BE2C (cell line): ENCODE data around the gene OTOS.

Experiments used
- DNase-seq: peaks from one replicate; pipeline ENCODE4 v3.0.0-alpha.2; 2020
- H3K27me3 ChIP-seq: fragments of 250-450 bp; sonication (Bioruptor Pico); 2 replicates; pipeline ENCODE4 v1.5.1; 2020; ENCODE audit warnings: mild to moderate bottlenecking
- H3K36me3 ChIP-seq: fragments of 250-450 bp; sonication (Bioruptor Pico); 2 replicates; pipeline ENCODE4 v1.5.1; 2020; ENCODE audit warnings: mild to moderate bottlenecking
- H3K4me1 ChIP-seq: fragments of 250-450 bp; sonication (Bioruptor Pico); 2 replicates; pipeline ENCODE4 v1.5.1; 2020
- H3K4me3 ChIP-seq: 2 replicates; pipeline ENCODE4 v1.5.1; 2011; ENCODE audit warnings: low read depth, low read length
- H3K9me3 ChIP-seq: fragments of 250-450 bp; sonication (Bioruptor Pico); 2 replicates; pipeline ENCODE4 v1.5.1; 2020
- TF ChIP-seq, protein P1 (sequence below): IDR thresholded peaks from 2 replicates; pipeline ENCODE4 v1.5.1; 2012; ENCODE audit warnings: mild to moderate bottlenecking, low read depth, low read length

OTOS gene

DNA sequence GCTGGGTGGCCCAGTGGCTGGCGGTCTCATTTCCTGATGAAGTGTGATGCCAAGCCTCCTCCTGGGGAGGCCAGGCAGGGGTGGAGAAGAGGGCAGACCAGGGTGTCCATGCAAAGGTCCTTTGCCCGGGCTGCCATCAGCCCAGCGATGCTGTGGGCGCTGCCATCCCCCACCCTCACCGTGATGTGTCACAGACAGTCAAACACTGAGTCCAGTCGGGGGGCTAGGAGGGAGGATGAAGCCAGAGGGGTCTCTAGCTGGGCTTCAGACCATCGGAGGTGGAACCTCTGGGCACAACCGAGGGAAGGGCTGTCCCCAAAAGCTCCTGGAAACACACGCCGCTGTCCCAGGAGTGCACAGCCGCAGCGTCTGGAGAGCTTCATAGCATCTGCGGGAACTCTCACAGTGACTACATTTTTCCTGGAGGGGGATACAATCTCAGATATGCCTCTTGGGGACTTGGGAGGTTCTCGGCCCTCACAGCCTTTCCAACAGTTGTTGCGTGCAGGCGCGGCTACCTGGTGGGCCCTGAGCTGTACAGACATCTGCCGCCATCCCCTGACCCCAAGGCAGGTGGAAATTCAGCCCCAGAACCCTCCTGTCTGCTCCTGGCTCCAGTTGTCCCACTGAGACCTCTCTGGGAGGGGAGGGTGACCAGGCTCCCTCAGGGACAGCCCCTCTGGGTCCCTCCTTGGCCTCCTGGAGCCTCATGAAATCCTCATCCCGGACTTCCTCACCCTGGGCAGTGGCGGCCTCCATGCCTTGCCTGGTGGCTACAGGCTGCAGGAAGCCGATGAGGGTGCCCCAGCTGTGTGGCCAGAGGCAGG is 26.5 kb upstream of the OTOS start:
- Histone ChIP-seq H3K36me3 (no peaks in the 10 kb centered on the region), H3K4me1 (no peaks in the 10 kb centered on the region), H3K9me3 (no peaks in the 10 kb centered on the region), H3K4me3 (no peak overlapping the region), H3K27me3 (peaks cover 31% of the 10 kb centered on the region)
- no peak for DNase-seq
- TF ChIP-seq, protein P1, sequence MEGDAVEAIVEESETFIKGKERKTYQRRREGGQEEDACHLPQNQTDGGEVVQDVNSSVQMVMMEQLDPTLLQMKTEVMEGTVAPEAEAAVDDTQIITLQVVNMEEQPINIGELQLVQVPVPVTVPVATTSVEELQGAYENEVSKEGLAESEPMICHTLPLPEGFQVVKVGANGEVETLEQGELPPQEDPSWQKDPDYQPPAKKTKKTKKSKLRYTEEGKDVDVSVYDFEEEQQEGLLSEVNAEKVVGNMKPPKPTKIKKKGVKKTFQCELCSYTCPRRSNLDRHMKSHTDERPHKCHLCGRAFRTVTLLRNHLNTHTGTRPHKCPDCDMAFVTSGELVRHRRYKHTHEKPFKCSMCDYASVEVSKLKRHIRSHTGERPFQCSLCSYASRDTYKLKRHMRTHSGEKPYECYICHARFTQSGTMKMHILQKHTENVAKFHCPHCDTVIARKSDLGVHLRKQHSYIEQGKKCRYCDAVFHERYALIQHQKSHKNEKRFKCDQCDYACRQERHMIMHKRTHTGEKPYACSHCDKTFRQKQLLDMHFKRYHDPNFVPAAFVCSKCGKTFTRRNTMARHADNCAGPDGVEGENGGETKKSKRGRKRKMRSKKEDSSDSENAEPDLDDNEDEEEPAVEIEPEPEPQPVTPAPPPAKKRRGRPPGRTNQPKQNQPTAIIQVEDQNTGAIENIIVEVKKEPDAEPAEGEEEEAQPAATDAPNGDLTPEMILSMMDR, result no peak

DNA sequence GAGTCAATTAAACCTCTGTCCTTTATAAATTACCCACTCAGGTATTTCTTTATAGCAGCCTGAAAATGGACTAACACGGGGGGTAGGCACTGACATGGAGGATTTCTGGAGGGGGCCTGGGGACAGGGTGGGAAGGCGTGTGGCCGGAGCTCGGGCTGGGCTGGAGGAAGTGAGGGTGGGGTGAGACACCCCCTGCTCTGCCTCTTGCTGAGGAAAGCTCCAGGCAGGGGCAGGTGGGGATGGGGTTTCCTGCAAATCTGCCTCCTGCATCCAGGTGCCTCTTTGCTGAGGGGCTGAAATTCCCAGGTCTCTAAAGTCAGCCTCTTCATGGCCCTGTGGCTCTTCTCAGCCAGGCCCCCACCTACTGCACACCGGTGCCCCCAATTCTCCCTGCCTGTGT is 25.7 kb upstream of the OTOS start:
- H3K36me3 ChIP-seq, result no peaks in the 10 kb centered on the region
- no peak overlapping the region for H3K4me3 ChIP-seq
- no peak for DNase-seq
- TF ChIP-seq, protein P1, result no peak
- peaks cover 27% of the 10 kb centered on the region for H3K27me3 ChIP-seq
- no peaks in the 10 kb centered on the region for H3K4me1 ChIP-seq
- H3K9me3 ChIP-seq, result no peaks in the 10 kb centered on the region

DNA sequence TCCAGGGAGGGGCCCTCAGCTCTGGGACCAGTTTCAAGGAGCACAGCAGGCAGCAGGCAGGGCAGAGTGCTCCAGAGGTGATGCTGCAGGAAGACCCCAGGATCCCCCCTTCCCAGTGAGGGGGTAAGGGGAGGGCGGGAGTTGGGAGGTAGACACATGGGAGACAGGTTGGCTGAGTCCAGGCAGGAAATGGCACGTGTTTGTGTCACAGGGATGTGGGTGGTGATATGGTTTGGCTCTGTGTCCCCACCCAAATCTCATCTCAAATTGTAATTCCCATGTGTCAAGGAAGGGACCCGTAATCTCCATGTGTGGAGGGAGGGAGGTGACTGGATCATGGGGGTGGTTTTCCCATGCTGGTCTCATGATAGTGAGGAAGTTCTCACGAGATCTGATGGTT is 25.2 kb upstream of the OTOS start:
- H3K4me1 ChIP-seq, result no peaks in the 10 kb centered on the region
- DNase-seq, result no peak

DNA sequence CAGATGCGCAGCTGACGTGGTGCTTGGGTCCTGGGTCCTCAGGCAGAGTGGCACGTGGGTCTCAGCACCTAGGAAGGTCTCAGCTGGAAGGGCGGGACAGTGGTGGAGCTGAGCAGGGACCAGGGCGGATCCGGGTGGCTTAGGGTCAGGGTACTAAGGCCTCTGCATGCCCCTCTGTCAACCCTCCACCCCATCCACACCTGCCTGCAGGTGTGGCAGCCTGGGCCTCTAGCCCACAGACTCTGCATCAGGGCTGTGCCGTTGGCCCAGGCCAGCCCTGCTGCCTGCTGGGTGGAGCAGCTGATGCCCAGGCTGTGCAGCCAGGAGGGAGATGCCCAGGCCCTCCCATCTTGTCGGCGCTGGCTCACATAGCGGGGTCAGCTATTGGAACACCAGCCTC is 24.6 kb upstream of the OTOS start:
- TF ChIP-seq, protein P1, result no peak
- no peaks in the 10 kb centered on the region for H3K4me1 ChIP-seq
- H3K9me3 ChIP-seq, result no peaks in the 10 kb centered on the region
- H3K4me3 ChIP-seq, result no peak overlapping the region
- H3K36me3 ChIP-seq, result no peaks in the 10 kb centered on the region
- no peak for DNase-seq
- peaks cover 27% of the 10 kb centered on the region for H3K27me3 ChIP-seq

More for the DNA sequence above, 25.2 kb upstream of the OTOS start:
- Histone ChIP-seq H3K36me3 (no peaks in the 10 kb centered on the region), H3K27me3 (peaks cover 27% of the 10 kb centered on the region), H3K9me3 (no peaks in the 10 kb centered on the region), H3K4me3 (no peak overlapping the region)
- TF ChIP-seq, protein P1, result no peak

DNA sequence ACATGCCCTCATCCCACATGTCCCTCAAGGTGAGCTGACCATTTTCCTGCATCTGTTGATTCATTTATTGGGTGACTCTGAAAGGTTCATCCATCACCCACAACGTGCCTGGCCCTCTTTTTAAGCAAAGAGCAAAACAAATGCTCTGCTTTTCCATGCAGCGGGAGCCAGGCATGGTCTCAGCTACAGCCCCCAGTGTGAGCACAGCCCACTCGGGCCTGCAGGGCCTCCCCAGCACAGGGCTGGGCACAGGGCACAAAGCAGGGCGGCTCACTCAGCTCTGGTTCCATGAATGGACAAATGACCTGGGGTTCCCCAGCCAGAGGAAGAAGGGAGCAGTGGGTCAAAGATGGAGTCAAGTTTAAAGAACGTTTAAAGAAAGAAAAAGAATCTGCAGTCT is 24.1 kb upstream of the OTOS start:
- Histone ChIP-seq H3K4me1 (no peaks in the 10 kb centered on the region), H3K4me3 (no peak overlapping the region), H3K9me3 (no peaks in the 10 kb centered on the region), H3K27me3 (peaks cover 27% of the 10 kb centered on the region), H3K36me3 (no peaks in the 10 kb centered on the region)
- TF ChIP-seq, protein P1, result no peak
- no peak for DNase-seq

DNA sequence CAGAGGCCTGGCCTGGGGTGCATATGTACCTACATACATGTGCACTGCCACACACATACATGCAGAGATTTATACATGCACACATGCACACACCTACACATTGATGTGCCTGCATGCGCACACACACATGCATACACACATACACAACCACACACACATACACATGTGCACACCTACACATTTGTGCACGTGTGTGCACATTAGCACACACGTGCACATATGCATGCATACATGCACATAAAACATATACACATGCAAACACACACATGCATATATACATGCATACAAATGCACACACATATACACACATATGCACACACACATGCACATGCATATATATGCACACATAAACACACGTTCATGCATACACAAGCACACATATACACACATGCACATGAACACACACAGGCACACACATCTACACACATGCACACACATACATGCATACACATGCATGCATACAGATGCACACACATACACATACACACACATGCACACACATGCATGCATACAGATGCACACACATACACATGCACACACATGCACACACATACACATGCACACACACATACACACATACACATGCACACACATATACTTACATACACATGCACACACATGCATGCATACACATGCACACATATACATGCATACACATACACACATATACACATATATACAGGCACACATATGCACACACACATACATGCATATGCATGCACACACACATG is 23.6 kb upstream of the OTOS start:
- no peak for DNase-seq
- Histone ChIP-seq H3K9me3 (no peaks in the 10 kb centered on the region), H3K4me3 (no peak overlapping the region), H3K36me3 (no peaks in the 10 kb centered on the region), H3K27me3 (peaks cover 27% of the 10 kb centered on the region), H3K4me1 (no peaks in the 10 kb centered on the region)
- TF ChIP-seq, protein P1, result no peak
